PC-9 (cell line): ENCODE measurements around the gene PXDN. TPM values are rescaled to one million over a fixed set of nuclear protein-coding genes. Genes with fewer than 3 reads are reported as not detected.

Experiments used
- BruUV-seq: library from RNA; stranded (reverse); fragments of 400-500 nt; replicated peaks from 2 replicates; lab custom pipeline; 2021; lab: Mats Ljungman, UMichigan
- CTCF ChIA-PET: fragments of 300-600 bp; sonication (Branson Sonifier 250); formaldehyde crosslinking; loops from one replicate; lab custom pipeline; 2022; ENCODE audit warnings: antibody characterized with exemption; lab: Charles Lee
- POLR2A ChIA-PET: fragments of 300-600 bp; sonication (Branson Sonifier 250); formaldehyde crosslinking; loops from one replicate; lab custom pipeline; 2022; ENCODE audit warnings: antibody characterized with exemption; ENCODE audit not compliant: unreplicated experiment; lab: Charles Lee
- DNase-seq, 2 experiments: peaks; one replicate each; pipeline versions ENCODE4 v3.0.0 to v3.0.0-alpha.2; 2015 to 2022; ENCODE audit warnings: mixed read lengths in 1 of 2
- H2AFZ ChIP-seq: fragments of 200-600 bp; sonication (generic); 2 replicates; pipeline ENCODE4 v1.8.1; 2017; ENCODE audit warnings: antibody characterized with exemption
- H3F3A ChIP-seq: fragments of 200-600 bp; sonication (generic); 2 replicates; pipeline ENCODE4 v1.8.1; 2017; ENCODE audit warnings: antibody characterized with exemption, mild to moderate bottlenecking, low read depth; ENCODE audit not compliant: insufficient read depth
- H3K27ac ChIP-seq: fragments of 200-600 bp; sonication (generic); 2 replicates; pipeline ENCODE4 v1.6.1; 2016; ENCODE audit warnings: mixed run types
- H3K27me3 ChIP-seq: fragments of 200-600 bp; sonication (generic); 2 replicates; pipeline ENCODE4 v1.6.1; 2016; ENCODE audit warnings: low read depth, mixed run types; ENCODE audit not compliant: insufficient read depth
- H3K36me3 ChIP-seq: fragments of 200-600 bp; sonication (generic); 2 replicates; pipeline ENCODE4 v1.6.1; 2016; ENCODE audit warnings: low read depth, mixed run types
- H3K4me1 ChIP-seq: fragments of 200-600 bp; sonication (generic); replicated peaks from 2 replicates; pipeline ENCODE4 v1.6.1; 2016; ENCODE audit warnings: mixed run types; ENCODE audit not compliant: insufficient read depth
- H3K4me2 ChIP-seq: fragments of 200-600 bp; sonication (generic); 2 replicates; pipeline ENCODE4 v1.6.1; 2017; ENCODE audit warnings: mixed run types
- H3K4me3 ChIP-seq: fragments of 200-600 bp; sonication (generic); 2 replicates; pipeline ENCODE4 v1.6.1; 2016; ENCODE audit warnings: mixed run types
- H3K79me2 ChIP-seq: fragments of 200-600 bp; sonication (generic); 2 replicates; pipeline ENCODE4 v1.6.1; 2017; ENCODE audit warnings: low read depth, mixed run types
- H3K9me2 ChIP-seq: fragments of 200-600 bp; sonication (generic); 2 replicates; pipeline ENCODE4 v1.8.1; 2017; ENCODE audit warnings: mild to moderate bottlenecking; ENCODE audit not compliant: insufficient read depth
- H3K9me3 ChIP-seq: fragments of 200-600 bp; sonication (generic); 2 replicates; pipeline ENCODE4 v1.8.1; 2016; ENCODE audit warnings: low read depth; ENCODE audit not compliant: insufficient read depth
- H4K20me1 ChIP-seq: fragments of 200-600 bp; sonication (generic); 2 replicates; pipeline ENCODE4 v1.8.1; 2017; ENCODE audit not compliant: insufficient read depth
- EZH2 ChIP-seq: fragments of 200-600 bp; sonication (generic); IDR thresholded peaks from 2 replicates; pipeline ENCODE4 v1.8.0; 2017; ENCODE audit warnings: antibody characterized with exemption, low read depth
- intact Hi-C: fragments of 100-400 bp; cut with micrococcal nuclease; formaldehyde crosslinking; loops from one replicate; pipeline ENCODE4 v1.10.0; 2022; ENCODE audit not compliant: unreplicated experiment
- total RNA-seq: library from RNA; stranded (reverse); gene quantifications from 2 replicates; pipeline ENCODE4 v1.2.3, GENCODE V29; 2021
- TF ChIP-seq, protein P1 (sequence below): fragments of 200-600 bp; sonication (generic); conservative IDR thresholded peaks from 2 replicates; pipeline ENCODE4 v1.6.1; 2017; ENCODE audit warnings: mixed run types, antibody characterized with exemption, mild to moderate bottlenecking, moderate library complexity

The PXDN gene
- total RNA-seq, 1 experiment from 2014 or later = 91.1 TPM

DNA sequence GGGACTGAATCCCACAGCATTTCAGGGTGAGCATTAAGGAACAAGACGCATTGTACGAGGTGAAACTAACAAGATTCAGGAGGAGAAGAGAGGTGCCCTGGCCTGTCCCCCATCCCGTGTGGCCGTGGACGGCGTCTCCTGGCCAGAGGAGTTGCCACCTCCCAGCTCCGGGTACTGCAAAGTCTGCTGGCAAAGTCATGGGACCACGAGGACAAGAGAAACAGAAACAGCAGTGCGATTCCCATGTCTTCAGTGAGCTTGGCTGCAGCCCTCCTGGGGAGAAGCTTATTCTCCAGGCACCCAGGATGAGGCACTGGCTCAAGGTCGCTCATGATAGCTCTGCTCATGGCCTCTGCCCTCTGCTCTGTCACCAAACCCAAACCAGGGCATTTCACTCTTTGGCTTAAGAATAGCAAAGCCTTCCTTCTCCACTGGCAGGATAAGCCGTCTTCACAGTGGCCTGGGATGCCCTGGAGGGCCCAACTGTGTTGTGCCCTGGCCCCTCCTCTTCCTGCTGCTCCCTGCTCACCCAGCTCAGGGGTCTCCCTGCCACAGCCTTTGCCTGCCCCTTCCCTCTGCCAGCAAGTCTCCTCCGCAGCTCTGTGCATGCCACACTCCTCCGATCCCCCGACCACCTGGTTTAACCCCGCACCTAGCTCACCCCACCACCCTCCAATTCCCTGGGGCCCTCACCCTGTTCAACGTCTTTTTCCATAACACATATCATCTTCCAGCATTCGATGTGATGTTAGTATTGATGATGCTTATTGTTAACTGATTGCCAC, 144.8 kb downstream of the PXDN start:
- DNase-seq = no peak
- Histone ChIP-seq H3K4me1 (peaks cover 38% of the 10 kb centered on the region), H3K79me2 (no peaks in the 10 kb centered on the region), H4K20me1 (no peaks in the 10 kb centered on the region), H3F3A (peaks cover 38% of the 10 kb centered on the region; the same call in 1 of the 2 replicates), H3K27ac (no peak overlapping the region), H3K9me2 (no peaks in the 10 kb centered on the region), H3K27me3 (peaks cover 12% of the 10 kb centered on the region; the same call in 1 of the 2 replicates), H3K36me3 (no peaks in the 10 kb centered on the region), H3K4me2 (no peak overlapping the region), H3K9me3 (no peaks in the 10 kb centered on the region), H2AFZ (no peak overlapping the region), H3K4me3 (no peak overlapping the region)
- ChIA-PET CTCF (no interaction called here), POLR2A (no interaction called here)
- intact Hi-C loops = loop anchor here (1.0 kb wide), 1 partner anchor 26 kb away; no protein-coding TSS in a partner anchor
- BruUV-seq = no TSS peak
- TF ChIP-seq, protein P1, sequence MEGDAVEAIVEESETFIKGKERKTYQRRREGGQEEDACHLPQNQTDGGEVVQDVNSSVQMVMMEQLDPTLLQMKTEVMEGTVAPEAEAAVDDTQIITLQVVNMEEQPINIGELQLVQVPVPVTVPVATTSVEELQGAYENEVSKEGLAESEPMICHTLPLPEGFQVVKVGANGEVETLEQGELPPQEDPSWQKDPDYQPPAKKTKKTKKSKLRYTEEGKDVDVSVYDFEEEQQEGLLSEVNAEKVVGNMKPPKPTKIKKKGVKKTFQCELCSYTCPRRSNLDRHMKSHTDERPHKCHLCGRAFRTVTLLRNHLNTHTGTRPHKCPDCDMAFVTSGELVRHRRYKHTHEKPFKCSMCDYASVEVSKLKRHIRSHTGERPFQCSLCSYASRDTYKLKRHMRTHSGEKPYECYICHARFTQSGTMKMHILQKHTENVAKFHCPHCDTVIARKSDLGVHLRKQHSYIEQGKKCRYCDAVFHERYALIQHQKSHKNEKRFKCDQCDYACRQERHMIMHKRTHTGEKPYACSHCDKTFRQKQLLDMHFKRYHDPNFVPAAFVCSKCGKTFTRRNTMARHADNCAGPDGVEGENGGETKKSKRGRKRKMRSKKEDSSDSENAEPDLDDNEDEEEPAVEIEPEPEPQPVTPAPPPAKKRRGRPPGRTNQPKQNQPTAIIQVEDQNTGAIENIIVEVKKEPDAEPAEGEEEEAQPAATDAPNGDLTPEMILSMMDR = no peak
- TF ChIP-seq EZH2 = no peak

DNA sequence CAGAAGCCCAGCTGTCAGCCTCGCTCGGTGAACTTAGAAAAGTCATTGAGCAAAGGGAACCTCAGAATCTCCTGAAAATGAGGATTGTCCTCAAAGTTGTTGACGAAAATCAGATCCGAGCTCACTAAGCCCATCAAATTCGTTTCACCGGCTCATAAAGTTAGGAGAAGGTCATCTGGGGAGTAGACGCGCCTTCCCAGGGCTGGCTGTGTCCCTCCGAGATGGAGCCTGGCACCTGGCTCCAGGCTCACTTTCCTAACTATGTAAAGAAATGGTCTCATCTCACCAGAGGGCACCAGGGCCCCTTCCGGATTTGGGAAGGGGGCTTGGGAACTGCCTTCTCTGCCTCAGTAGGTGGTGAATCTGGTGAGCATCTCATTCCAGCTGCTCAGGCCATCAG, 145.5 kb downstream of the PXDN start:
- no TSS peak for BruUV-seq
- no peak for TF ChIP-seq EZH2
- TF ChIP-seq, protein P1 = no peak
- Histone ChIP-seq H3K9me2 (no peaks in the 10 kb centered on the region), H3K4me3 (no peak overlapping the region), H4K20me1 (no peaks in the 10 kb centered on the region), H3K79me2 (no peaks in the 10 kb centered on the region), H2AFZ (no peak overlapping the region), H3F3A (peaks cover 38% of the 10 kb centered on the region; the same call in 1 of the 2 replicates), H3K4me2 (no peak overlapping the region), H3K9me3 (no peaks in the 10 kb centered on the region), H3K27ac (no peak overlapping the region), H3K4me1 (peaks cover 45% of the 10 kb centered on the region), H3K27me3 (peaks cover 12% of the 10 kb centered on the region; the same call in 1 of the 2 replicates), H3K36me3 (no peaks in the 10 kb centered on the region)
- CTCF ChIA-PET = no interaction called here
- POLR2A ChIA-PET = no interaction called here
- DNase-seq = no peak
- intact Hi-C loops = no loop called here

DNA sequence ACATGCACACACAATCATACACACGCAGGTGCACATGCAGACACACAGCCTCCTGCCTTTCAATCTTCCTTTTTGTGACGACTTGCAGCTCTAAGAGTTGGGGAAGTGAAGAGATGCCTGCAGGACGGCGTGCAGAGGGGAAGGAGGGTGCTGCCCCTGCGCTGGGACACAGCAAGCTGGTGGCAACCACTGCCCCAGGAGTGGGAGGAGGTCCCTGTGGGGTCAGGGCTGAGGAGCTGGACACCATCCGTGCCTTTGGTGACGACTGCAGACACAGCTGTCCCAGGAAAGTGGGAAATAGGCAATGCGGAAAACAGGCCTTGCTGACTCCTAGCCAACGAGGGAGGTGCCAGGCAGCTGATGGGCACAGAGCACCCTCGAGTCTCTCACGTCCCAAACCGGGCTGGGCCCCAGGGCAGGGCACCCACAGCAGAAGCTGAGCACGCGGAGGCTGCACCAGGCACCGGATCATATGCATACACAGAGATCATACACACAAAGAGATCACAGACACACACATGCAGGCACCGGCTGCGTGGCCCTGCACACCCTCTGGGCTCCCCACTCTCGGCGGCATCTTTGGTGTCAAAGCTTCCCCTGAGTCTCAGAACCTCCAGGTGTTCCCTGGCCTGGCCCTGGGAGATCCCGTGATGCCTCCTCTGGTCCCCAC, 146.1 kb downstream of the PXDN start:
- POLR2A ChIA-PET = no interaction called here
- Histone ChIP-seq H3K79me2 (no peaks in the 10 kb centered on the region), H3K27ac (no peak overlapping the region), H3K9me3 (no peaks in the 10 kb centered on the region), H3K27me3 (peaks cover 12% of the 10 kb centered on the region; the same call in 1 of the 2 replicates), H2AFZ (no peak overlapping the region), H3K4me2 (no peak overlapping the region), H4K20me1 (no peaks in the 10 kb centered on the region), H3K4me1 (peaks cover 51% of the 10 kb centered on the region), H3K36me3 (no peaks in the 10 kb centered on the region), H3K9me2 (no peaks in the 10 kb centered on the region), H3F3A (peaks cover 44% of the 10 kb centered on the region; the same call in 1 of the 2 replicates), H3K4me3 (no peak overlapping the region)
- intact Hi-C loops = no loop called here
- no TSS peak for BruUV-seq
- TF ChIP-seq EZH2 = no peak
- TF ChIP-seq, protein P1 = no peak
- DNase-seq = no peak
- CTCF ChIA-PET = no interaction called here
